GM12801 (cell line): ENCODE data around the gene TNNI3K.

Experiments
- TF ChIP-seq, protein P1 (sequence below): IDR thresholded peaks from one replicate; pipeline ENCODE4 v1.5.1; 2011; ENCODE audit warnings: control low read depth; ENCODE audit not compliant: insufficient read length; ENCODE audit errors: extremely low read depth

Gene TNNI3K

DNA sequence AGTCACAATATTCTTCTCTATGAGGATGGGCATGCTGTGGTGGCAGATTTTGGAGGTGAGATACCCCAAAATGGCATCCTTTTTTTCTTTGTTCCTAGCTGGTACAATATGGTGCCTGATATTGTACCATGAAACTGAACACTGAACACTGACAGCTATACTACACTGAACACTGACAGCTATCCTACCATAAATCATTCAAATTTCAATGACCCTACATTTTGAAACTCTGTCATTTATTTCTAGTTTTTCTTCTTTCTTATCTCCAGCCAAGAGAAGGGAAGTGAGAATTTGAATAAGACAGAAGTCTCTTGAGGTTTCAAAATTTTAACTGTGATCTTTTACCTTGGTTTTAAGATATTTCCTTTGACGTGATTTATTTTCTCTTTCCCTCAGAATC is 200.9 kb downstream of the TNNI3K start:
- TF ChIP-seq, protein P1, sequence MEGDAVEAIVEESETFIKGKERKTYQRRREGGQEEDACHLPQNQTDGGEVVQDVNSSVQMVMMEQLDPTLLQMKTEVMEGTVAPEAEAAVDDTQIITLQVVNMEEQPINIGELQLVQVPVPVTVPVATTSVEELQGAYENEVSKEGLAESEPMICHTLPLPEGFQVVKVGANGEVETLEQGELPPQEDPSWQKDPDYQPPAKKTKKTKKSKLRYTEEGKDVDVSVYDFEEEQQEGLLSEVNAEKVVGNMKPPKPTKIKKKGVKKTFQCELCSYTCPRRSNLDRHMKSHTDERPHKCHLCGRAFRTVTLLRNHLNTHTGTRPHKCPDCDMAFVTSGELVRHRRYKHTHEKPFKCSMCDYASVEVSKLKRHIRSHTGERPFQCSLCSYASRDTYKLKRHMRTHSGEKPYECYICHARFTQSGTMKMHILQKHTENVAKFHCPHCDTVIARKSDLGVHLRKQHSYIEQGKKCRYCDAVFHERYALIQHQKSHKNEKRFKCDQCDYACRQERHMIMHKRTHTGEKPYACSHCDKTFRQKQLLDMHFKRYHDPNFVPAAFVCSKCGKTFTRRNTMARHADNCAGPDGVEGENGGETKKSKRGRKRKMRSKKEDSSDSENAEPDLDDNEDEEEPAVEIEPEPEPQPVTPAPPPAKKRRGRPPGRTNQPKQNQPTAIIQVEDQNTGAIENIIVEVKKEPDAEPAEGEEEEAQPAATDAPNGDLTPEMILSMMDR, result no peak

DNA sequence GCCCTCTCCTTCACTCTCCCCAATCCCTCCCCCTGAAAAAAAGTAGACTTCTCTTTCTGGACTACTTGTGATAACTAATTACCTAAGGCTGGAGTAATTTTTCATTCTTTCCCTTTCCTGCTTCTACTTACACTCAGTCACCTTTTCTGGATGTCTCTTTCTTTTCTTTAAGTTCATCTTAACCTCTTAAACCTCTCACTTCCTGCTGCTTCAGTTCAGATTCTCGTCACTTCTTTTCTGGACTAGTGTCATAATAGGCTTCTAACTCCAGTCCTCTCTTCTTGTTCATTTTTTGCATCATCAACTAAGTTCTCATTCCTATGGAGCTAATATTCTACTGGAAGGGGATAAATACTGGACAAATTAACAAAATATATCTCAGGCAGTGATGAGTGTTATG is 201.8 kb downstream of the TNNI3K start:
- TF ChIP-seq, protein P1, result no peak

DNA sequence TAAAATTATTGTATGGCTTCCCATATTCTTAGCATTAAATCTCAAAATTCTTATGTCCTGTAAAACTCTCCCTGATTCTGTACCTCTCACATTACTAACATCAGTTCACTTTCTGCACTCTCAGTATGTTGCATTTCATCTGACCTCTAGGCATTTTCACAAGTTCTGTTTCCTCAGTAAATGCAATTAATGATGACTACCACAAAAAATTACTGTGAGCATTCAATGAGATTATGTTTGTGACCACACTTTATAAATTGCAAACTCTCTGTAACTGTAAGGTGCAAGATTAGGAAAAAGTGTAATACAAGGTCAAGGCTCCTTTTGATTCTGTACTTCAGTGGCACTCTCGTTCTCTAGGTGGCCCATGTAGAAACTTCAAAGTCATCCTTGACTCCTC is 216.8 kb downstream of the TNNI3K start:
- TF ChIP-seq, protein P1, result no peak

DNA sequence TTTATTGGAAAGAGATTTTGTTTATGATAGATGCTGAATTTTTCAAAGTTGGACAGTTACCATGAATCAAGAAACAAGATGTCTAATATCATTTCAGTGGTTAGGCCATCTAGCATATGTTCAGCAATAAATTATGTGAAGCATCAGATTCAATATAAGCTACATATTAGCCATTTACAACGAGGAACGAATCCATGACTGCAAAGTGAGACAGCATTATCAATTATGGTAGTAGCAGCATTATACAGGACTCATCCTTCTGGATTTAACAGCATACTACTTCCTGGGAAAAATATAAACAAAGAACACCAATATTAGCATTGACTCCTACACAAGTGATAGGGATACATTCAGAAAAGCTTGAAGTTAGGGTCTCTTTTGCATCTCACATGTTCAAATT is 218.1 kb downstream of the TNNI3K start:
- TF ChIP-seq, protein P1, result no peak

DNA sequence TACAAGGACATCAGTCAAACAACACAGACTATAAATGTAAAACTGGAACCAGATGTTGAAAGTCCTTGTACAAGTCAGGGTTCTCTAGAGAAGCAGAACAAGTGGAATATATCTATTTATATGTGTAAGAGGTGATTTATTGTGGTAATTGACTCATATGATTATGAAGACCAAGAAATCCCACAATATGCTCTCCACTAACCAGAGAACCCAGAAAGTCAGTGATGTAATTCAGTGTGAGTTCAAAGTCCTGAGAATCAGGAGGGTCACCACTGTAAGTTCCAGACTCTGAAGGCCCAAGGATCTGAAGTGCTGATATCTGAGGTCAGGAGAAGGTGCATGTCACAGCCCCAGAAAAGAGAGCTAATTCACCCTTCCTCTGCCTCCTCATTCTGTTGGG is 220.2 kb downstream of the TNNI3K start:
- TF ChIP-seq, protein P1, result no peak

DNA sequence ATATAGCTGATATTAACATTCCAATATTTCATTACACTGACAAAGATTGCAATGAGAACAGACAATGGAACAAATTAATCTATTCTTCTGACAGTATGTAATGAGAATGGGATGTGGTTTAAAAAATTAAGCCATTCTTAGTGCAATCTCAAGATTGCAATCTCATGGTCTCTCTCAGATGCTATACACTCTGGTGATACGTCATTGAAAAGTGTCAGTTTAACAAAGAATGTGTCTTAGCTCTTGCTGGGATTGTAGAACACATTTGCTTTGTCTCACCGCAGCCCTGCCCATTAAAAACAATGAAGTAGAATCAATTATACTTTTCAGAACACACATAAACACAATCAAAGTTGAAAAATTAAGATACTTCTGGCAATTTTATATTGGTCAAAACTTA is 222.1 kb downstream of the TNNI3K start:
- TF ChIP-seq, protein P1, result no peak

DNA sequence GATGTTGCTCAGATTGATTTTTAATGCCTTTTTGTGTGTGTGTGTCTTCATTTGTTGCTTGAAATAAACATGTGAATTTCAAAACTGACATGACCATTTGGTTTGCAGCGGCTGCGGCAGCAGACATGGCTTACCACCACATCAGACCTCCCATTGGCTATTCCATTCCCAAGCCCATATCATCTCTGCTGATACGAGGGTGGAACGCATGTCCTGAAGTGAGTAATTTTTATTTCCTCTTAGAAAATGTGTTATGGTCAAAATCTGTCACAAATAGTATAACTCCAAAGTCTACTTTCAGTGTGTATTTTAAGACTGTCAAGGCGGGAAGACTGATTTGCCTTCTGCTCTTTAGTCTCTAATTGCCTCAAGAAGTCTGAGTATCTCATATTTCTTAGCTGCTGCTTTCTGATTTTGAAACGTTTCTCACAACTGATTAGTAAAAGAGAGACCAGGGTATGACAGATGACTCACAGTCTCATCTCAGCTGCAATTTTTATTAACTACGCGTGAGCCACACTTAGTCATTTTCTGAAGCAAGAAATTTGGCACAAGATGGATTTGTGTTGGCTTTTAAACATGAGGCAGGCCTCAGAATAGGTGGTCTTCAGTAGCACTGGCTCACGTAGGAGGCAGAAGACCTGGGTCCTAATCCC is 228.3 kb downstream of the TNNI3K start:
- TF ChIP-seq, protein P1, result no peak

DNA sequence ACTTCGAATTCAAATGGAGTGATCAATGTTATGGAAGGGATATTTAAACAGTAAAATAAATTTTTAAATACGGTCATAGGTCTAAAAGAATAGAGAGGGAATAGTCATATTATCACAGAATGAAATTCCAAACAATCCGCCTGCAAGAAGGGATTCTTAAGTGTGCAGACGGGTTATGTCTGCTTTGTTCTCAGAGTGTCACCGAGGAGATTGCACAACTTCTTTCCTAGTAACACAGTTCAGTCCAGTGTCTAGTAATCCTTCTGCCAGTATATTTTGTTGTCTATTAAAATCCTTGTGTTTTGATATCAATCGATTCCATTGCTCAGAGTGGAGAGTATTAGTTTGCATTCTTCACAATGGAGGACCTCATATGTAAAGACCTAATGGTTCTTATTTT is 228.8 kb downstream of the TNNI3K start:
- TF ChIP-seq, protein P1, result no peak
